ENCODE results near the gene DLL1. TPM values are rescaled to one million over a fixed set of nuclear protein-coding genes. Genes with fewer than 3 reads are reported as not detected.

DLL1 gene
- total and polyA plus RNA-seq, 2 donors from 2014 or later: 4.5 to 11.9 TPM

DNA sequence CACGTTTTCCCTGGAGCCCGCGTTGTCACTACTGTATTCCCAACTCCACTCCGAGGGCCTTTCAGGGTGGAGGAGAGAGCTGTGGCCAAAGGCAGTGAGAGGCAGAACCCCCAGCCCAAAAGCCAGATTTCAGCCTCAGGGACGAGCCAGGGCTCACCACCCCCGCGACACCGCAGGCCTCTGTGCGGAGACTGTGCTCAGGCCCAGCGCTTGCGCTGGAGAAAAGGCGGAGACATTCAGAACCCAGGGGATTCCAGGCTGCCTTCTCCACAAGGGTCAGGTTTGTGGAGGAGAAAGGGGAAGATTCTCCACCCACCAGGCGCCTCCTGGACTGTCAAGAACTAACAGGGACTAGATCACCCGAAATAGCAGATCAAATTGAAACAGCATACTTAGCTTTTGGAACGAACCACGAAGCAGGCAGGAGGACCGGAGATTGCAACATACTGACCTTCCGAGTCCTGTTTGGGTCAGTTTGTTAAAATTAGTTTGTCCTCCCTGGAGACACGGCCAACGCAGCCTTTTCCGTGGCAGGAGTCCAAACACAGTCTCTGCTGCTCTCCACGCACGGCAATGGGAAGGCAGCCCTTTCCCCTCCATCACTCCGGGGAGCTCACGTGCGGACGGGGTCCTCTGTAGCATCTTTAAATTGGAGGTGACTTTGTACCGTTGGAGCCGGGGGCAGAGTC is 14.4 kb downstream of the DLL1 start:
- peak in 2 of 5 donors; percentile 39 to 89 for DNase-seq
- Histone ChIP-seq H3K36me3 (ENCODE audit: control insufficient read depth in 2 of 3, insufficient read depth in 3 of 3, low read length in 3 of 3) (no peaks in the 10 kb centered on the region), H3K4me1 (ENCODE audit: control insufficient read depth in 2 of 3, insufficient read depth in 2 of 3, low read depth in 1 of 3, low read length in 3 of 3) (peaks cover 0 to 10% (median 8%) of the 10 kb centered on the region in 3 donors), H3K4me3 (ENCODE audit: low read length in 3 of 3) (no peak overlapping the region), H3K27me3 (ENCODE audit: control insufficient read depth, insufficient read depth, low read length) (no peaks in the 10 kb centered on the region), H3K9me3 (ENCODE audit: control insufficient read depth in 2 of 3, insufficient read depth in 1 of 3, low read length in 3 of 3) (no peaks in the 10 kb centered on the region), H3K9ac (ENCODE audit: low read length in 3 of 3) (no peak overlapping the region), H3K27ac (ENCODE audit: low read depth in 2 of 2, low read length in 2 of 2) (peak overlapping the region; percentile 13 to 25)
- intact Hi-C loops (cut with DNase I): no loop called here
- no peak for FAIRE-seq
- TF ChIP-seq, protein P1, sequence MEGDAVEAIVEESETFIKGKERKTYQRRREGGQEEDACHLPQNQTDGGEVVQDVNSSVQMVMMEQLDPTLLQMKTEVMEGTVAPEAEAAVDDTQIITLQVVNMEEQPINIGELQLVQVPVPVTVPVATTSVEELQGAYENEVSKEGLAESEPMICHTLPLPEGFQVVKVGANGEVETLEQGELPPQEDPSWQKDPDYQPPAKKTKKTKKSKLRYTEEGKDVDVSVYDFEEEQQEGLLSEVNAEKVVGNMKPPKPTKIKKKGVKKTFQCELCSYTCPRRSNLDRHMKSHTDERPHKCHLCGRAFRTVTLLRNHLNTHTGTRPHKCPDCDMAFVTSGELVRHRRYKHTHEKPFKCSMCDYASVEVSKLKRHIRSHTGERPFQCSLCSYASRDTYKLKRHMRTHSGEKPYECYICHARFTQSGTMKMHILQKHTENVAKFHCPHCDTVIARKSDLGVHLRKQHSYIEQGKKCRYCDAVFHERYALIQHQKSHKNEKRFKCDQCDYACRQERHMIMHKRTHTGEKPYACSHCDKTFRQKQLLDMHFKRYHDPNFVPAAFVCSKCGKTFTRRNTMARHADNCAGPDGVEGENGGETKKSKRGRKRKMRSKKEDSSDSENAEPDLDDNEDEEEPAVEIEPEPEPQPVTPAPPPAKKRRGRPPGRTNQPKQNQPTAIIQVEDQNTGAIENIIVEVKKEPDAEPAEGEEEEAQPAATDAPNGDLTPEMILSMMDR (IDR thresholded peaks at IDR 0.05; ENCODE audit: borderline replicate concordance, extremely low read depth, insufficient read depth): no peak

DNA sequence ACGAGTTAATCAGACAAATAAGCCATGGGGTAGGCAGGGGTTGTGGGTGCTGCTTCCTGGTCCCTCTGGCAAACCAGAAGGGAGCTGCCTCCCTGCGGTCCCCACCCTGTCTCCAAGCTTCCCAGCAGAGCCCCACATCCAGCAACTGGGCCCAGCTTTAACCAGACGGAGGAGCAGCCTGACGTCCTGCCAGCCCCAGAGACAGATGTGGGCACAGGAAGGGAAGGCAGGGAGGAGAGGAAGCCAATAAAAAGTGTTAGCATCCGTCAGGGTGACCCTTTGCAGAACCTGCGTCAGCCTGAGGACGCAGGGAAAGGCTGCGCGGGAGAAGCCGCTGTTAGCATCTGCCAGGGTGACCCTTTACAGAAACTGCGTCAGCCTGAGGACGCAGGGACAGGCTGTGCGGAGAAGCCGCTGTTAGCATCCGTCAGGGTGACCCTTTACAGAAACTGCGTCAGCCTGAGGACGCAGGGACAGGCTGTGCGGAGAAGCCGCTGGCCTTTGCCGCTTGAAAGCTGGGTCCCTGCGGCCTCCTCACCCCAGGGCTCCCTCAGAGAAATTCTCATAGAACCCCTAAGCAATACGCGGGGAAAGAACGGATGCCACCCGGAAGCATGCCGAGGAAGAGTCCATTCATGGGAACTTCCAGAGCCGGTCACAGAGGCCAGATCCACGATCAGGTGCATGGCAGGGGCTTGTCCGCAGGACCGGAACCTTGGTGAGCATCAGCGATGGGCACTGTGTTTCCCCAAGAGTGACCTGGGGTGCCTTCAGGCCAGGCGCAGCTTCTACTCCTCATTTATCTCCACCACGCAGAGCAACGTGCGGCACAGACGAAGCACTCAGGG is 15.9 kb downstream of the DLL1 start:
- DNase-seq (peak in 1 of 5 donors; percentile 49), FAIRE-seq (no peak)
- H3K9ac ChIP-seq (ENCODE audit: low read length in 3 of 3): no peak overlapping the region
- H3K9me3 ChIP-seq (ENCODE audit: control insufficient read depth in 2 of 3, insufficient read depth in 1 of 3, low read length in 3 of 3): no peaks in the 10 kb centered on the region
- H3K36me3 ChIP-seq (ENCODE audit: control insufficient read depth in 2 of 3, insufficient read depth in 3 of 3, low read length in 3 of 3): no peaks in the 10 kb centered on the region
- H3K4me3 ChIP-seq (ENCODE audit: low read length in 3 of 3): no peak overlapping the region
- peaks cover 2 to 7% (median 6%) of the 10 kb centered on the region in 3 donors for H3K4me1 ChIP-seq (ENCODE audit: control insufficient read depth in 2 of 3, insufficient read depth in 2 of 3, low read depth in 1 of 3, low read length in 3 of 3)
- TF ChIP-seq, protein P1 (IDR thresholded peaks at IDR 0.05; ENCODE audit: borderline replicate concordance, extremely low read depth, insufficient read depth): no peak
- intact Hi-C loops (cut with DNase I): no loop called here
- no peaks in the 10 kb centered on the region for H3K27me3 ChIP-seq (ENCODE audit: control insufficient read depth, insufficient read depth, low read length)
- no peak overlapping the region for H3K27ac ChIP-seq (ENCODE audit: low read depth in 2 of 2, low read length in 2 of 2)

DNA sequence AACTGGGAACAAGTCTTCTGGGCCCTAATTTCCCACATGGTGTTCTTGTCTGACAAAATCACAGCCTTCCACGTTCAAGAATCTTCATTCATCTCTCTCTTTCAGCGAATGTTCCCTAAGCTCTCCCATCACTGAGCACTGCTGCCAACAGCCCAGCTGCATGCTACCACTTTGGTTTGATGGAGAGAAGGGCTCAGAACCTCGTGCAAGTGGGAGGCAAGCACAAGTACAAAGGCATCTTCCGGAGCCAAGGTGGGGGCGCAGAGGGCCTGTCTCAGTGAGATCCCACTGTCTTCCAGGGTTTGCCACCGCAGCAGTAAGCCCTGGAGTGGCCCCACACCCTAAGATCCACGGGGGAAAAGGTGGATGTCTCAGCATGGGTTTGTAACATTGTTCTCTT is 17.2 kb downstream of the DLL1 start:
- Histone ChIP-seq H3K4me3 (ENCODE audit: low read length in 3 of 3) (no peak overlapping the region), H3K9ac (ENCODE audit: low read length in 3 of 3) (no peak overlapping the region), H3K27me3 (ENCODE audit: control insufficient read depth, insufficient read depth, low read length) (no peaks in the 10 kb centered on the region), H3K36me3 (ENCODE audit: control insufficient read depth in 2 of 3, insufficient read depth in 3 of 3, low read length in 3 of 3) (no peaks in the 10 kb centered on the region), H3K9me3 (ENCODE audit: control insufficient read depth in 2 of 3, insufficient read depth in 1 of 3, low read length in 3 of 3) (no peaks in the 10 kb centered on the region), H3K4me1 (ENCODE audit: control insufficient read depth in 2 of 3, insufficient read depth in 2 of 3, low read depth in 1 of 3, low read length in 3 of 3) (peaks cover 0 to 6% (median 2%) of the 10 kb centered on the region in 3 donors), H3K27ac (ENCODE audit: low read depth in 2 of 2, low read length in 2 of 2) (no peak overlapping the region)
- peak in 1 of 5 donors; percentile 57 for DNase-seq
- TF ChIP-seq, protein P1 (IDR thresholded peaks at IDR 0.05; ENCODE audit: borderline replicate concordance, extremely low read depth, insufficient read depth): no peak
- intact Hi-C loops (cut with DNase I): no loop called here
- FAIRE-seq: no peak
